ENCODE data around the gene FBN3. TPM values are rescaled to one million over a fixed set of nuclear protein-coding genes. Genes with fewer than 3 reads are reported as not detected.
A peak's percentile ranks its signal among the peaks of the same experiment; 100 is the strongest.

FBN3 gene
- total and polyA plus RNA-seq, 9 donors, result 4.8 to 17.7 (median 12.7) TPM

GRCh38 chr19:8022275-8022674 is 127.1 kb downstream of the FBN3 start:
- 80% methylated on average over 13 of the region's 13 CpGs for WGBS (ENCODE audit: insufficient coverage)
- Histone ChIP-seq H3K27ac (ENCODE audit: low read length) (no peak overlapping the region), H3K36me3 (ENCODE audit: control insufficient read depth, insufficient read depth, low read length) (no peaks in the 10 kb centered on the region), H3K4me3 (ENCODE audit: low read length) (no peak overlapping the region), H3K4me1 (ENCODE audit: control insufficient read depth, insufficient read depth, low read length) (peaks cover 3% of the 10 kb centered on the region), H3K9me3 (replicated peaks; ENCODE audit: control insufficient read depth, low read depth, low read length) (no peaks in the 10 kb centered on the region), H3K27me3 (ENCODE audit: control insufficient read depth, insufficient read depth, low read length) (no peaks in the 10 kb centered on the region)
- no peak for DNase-seq

- Histone ChIP-seq H3K36me3 (ENCODE audit: control insufficient read depth, insufficient read depth, low read length) (no peaks in the 10 kb centered on the region), H3K27me3 (ENCODE audit: control insufficient read depth, insufficient read depth, low read length) (no peaks in the 10 kb centered on the region), H3K27ac (ENCODE audit: low read length) (no peak overlapping the region), H3K4me3 (ENCODE audit: low read length) (no peak overlapping the region), H3K9me3 (replicated peaks; ENCODE audit: control insufficient read depth, low read depth, low read length) (no peaks in the 10 kb centered on the region), H3K4me1 (ENCODE audit: control insufficient read depth, insufficient read depth, low read length) (peaks cover 3% of the 10 kb centered on the region)
- WGBS (ENCODE audit: insufficient coverage), result 79% methylated on average over 2 of the region's 8 CpGs
- DNase-seq, result no peak
Measured at GRCh38 chr19:8021374-8021773, 128.0 kb downstream of the FBN3 start.

- H3K36me3 ChIP-seq (ENCODE audit: control insufficient read depth, insufficient read depth, low read length), result no peaks in the 10 kb centered on the region
- DNase-seq, result no peak
- 58% methylated on average over 6 of the region's 9 CpGs for WGBS (ENCODE audit: insufficient coverage)
- no peak overlapping the region for H3K27ac ChIP-seq (ENCODE audit: low read length)
- peaks cover 3% of the 10 kb centered on the region for H3K4me1 ChIP-seq (ENCODE audit: control insufficient read depth, insufficient read depth, low read length)
- H3K4me3 ChIP-seq (ENCODE audit: low read length), result no peak overlapping the region
- no peaks in the 10 kb centered on the region for H3K9me3 ChIP-seq (replicated peaks; ENCODE audit: control insufficient read depth, low read depth, low read length)
- H3K27me3 ChIP-seq (ENCODE audit: control insufficient read depth, insufficient read depth, low read length), result no peaks in the 10 kb centered on the region
Measured at GRCh38 chr19:8020681-8021080, 128.7 kb downstream of the FBN3 start.

GRCh38 chr19:8017808-8018207 is 131.6 kb downstream of the FBN3 start:
- peak; percentile 27 for DNase-seq
- Histone ChIP-seq H3K27me3 (ENCODE audit: control insufficient read depth, insufficient read depth, low read length) (no peaks in the 10 kb centered on the region), H3K36me3 (ENCODE audit: control insufficient read depth, insufficient read depth, low read length) (no peaks in the 10 kb centered on the region), H3K4me1 (ENCODE audit: control insufficient read depth, insufficient read depth, low read length) (peaks cover 3% of the 10 kb centered on the region), H3K4me3 (ENCODE audit: low read length) (no peak overlapping the region), H3K9me3 (replicated peaks; ENCODE audit: control insufficient read depth, low read depth, low read length) (no peaks in the 10 kb centered on the region), H3K27ac (ENCODE audit: low read length) (no peak overlapping the region)
- WGBS (ENCODE audit: insufficient coverage), result 76% methylated on average over 14 of the region's 14 CpGs

Other genes with a start within 250 kb of the FBN3 start
- 8.0 TPM for gene MAP2K7, start 245.7 kb downstream of the FBN3 start, total RNA-seq
- 10 to 100 TPM; 19.8 to 26.9 (median 23.3) TPM for gene MAP2K7, start 245.7 kb downstream of the FBN3 start, polyA plus RNA-seq (ENCODE audit: insufficient read depth in 1 of 8, insufficient read length in 8 of 8, low replicate concordance in 1 of 8)
- gene TGFBR3L, start 234.8 kb downstream of the FBN3 start, total RNA-seq, result 0.31 TPM
- gene TGFBR3L, start 234.8 kb downstream of the FBN3 start, polyA plus RNA-seq (ENCODE audit: insufficient read depth in 1 of 8, insufficient read length in 8 of 8, low replicate concordance in 1 of 8), result under 1 TPM in 7 of 8 donors, not detected in 1; 0.09 to 0.73 (median 0.49) TPM
- gene SNAPC2, start 229.3 kb downstream of the FBN3 start, total RNA-seq, result 10.6 TPM
- 10 to 100 TPM; 17.2 to 22.1 (median 20.1) TPM for gene SNAPC2, start 229.3 kb downstream of the FBN3 start, polyA plus RNA-seq (ENCODE audit: insufficient read depth in 1 of 8, insufficient read length in 8 of 8, low replicate concordance in 1 of 8)
- 0.58 TPM for gene CTXN1, start 223.5 kb downstream of the FBN3 start, total RNA-seq
- gene CTXN1, start 223.5 kb downstream of the FBN3 start, polyA plus RNA-seq (ENCODE audit: insufficient read depth in 1 of 8, insufficient read length in 8 of 8, low replicate concordance in 1 of 8), result 1 to 10 TPM; 1.7 to 5.3 (median 2.8) TPM
- 40.5 TPM for gene TIMM44, start 205.9 kb downstream of the FBN3 start, total RNA-seq
- gene TIMM44, start 205.9 kb downstream of the FBN3 start, polyA plus RNA-seq (ENCODE audit: insufficient read depth in 1 of 8, insufficient read length in 8 of 8, low replicate concordance in 1 of 8), result 10 to 100 TPM; 44.6 to 66.3 (median 57.4) TPM
- 36.7 TPM for gene ELAVL1, start 144.0 kb downstream of the FBN3 start, total RNA-seq
- 10 to 100 TPM; 44.9 to 67.4 (median 57.2) TPM for gene ELAVL1, start 144.0 kb downstream of the FBN3 start, polyA plus RNA-seq (ENCODE audit: insufficient read depth in 1 of 8, insufficient read length in 8 of 8, low replicate concordance in 1 of 8)
- gene CCL25, start 96.8 kb downstream of the FBN3 start, total RNA-seq, result not detected
- gene CCL25, start 96.8 kb downstream of the FBN3 start, polyA plus RNA-seq (ENCODE audit: insufficient read depth in 1 of 8, insufficient read length in 8 of 8, low replicate concordance in 1 of 8), result 10 to 100 TPM in 1 of 8 donors, 1 to 10 TPM in 1, under 1 TPM in 3, not detected in 3; 0.18 to 45.5 (median 0.36) TPM
- gene CERS4, start 59.8 kb upstream of the FBN3 start, total RNA-seq, result 15.6 TPM
- 10 to 100 TPM; 11.7 to 24.1 (median 16.3) TPM for gene CERS4, start 59.8 kb upstream of the FBN3 start, polyA plus RNA-seq (ENCODE audit: insufficient read depth in 1 of 8, insufficient read length in 8 of 8, low replicate concordance in 1 of 8)
- 18.7 TPM for gene CD320, start 158.8 kb upstream of the FBN3 start, total RNA-seq
- gene CD320, start 158.8 kb upstream of the FBN3 start, polyA plus RNA-seq (ENCODE audit: insufficient read depth in 1 of 8, insufficient read length in 8 of 8, low replicate concordance in 1 of 8), result 10 to 100 TPM; 20.4 to 27.9 (median 24.7) TPM
- gene NDUFA7, start 171.8 kb upstream of the FBN3 start, total RNA-seq, result 54.7 TPM
- 10 to 100 TPM; 17.2 to 53.6 (median 37.1) TPM for gene NDUFA7, start 171.8 kb upstream of the FBN3 start, polyA plus RNA-seq (ENCODE audit: insufficient read depth in 1 of 8, insufficient read length in 8 of 8, low replicate concordance in 1 of 8)
- gene RPS28, start 171.9 kb upstream of the FBN3 start, total RNA-seq, result 1,487 TPM
- gene RPS28, start 171.9 kb upstream of the FBN3 start, polyA plus RNA-seq (ENCODE audit: insufficient read depth in 1 of 8, insufficient read length in 8 of 8, low replicate concordance in 1 of 8), result 100 to 1,000 TPM; 640 to 903 (median 690) TPM
- gene KANK3, start 193.7 kb upstream of the FBN3 start, total RNA-seq, result 12.4 TPM
- gene KANK3, start 193.7 kb upstream of the FBN3 start, polyA plus RNA-seq (ENCODE audit: insufficient read depth in 1 of 8, insufficient read length in 8 of 8, low replicate concordance in 1 of 8), result 10 to 100 TPM in 6 of 8 donors, 1 to 10 TPM in 2; 9.4 to 18.9 (median 12.1) TPM
- 1.2 TPM for gene ANGPTL4, start 214.6 kb upstream of the FBN3 start, total RNA-seq
- 1 to 10 TPM; 1.3 to 2.2 (median 1.9) TPM for gene ANGPTL4, start 214.6 kb upstream of the FBN3 start, polyA plus RNA-seq (ENCODE audit: insufficient read depth in 1 of 8, insufficient read length in 8 of 8, low replicate concordance in 1 of 8)
- 9.5 TPM for gene RAB11B, start 240.8 kb upstream of the FBN3 start, total RNA-seq
- gene RAB11B, start 240.8 kb upstream of the FBN3 start, polyA plus RNA-seq (ENCODE audit: insufficient read depth in 1 of 8, insufficient read length in 8 of 8, low replicate concordance in 1 of 8), result 10 to 100 TPM; 68.6 to 96.3 (median 79.6) TPM